Stimulated activated CD8-positive, alpha-beta memory T cell treated with anti-CD3 and anti-CD28 coated beads, Interleukin-4, amount 100 ng/mL, for 4 hours (primary cell): Measurements from ENCODE around the gene TFEB.

Experiments used
- DNase-seq, 2 donors: peaks; one replicate each; pipeline ENCODE4 v3.0.0-alpha.2; 2020; ENCODE audit warnings: low read depth in 2 of 2, low spot score in 1 of 2

Gene TFEB

GRCh38 chr6:41707565-41708200 lies 27.7 kb downstream of the TFEB start:
- no peak for DNase-seq

DNA sequence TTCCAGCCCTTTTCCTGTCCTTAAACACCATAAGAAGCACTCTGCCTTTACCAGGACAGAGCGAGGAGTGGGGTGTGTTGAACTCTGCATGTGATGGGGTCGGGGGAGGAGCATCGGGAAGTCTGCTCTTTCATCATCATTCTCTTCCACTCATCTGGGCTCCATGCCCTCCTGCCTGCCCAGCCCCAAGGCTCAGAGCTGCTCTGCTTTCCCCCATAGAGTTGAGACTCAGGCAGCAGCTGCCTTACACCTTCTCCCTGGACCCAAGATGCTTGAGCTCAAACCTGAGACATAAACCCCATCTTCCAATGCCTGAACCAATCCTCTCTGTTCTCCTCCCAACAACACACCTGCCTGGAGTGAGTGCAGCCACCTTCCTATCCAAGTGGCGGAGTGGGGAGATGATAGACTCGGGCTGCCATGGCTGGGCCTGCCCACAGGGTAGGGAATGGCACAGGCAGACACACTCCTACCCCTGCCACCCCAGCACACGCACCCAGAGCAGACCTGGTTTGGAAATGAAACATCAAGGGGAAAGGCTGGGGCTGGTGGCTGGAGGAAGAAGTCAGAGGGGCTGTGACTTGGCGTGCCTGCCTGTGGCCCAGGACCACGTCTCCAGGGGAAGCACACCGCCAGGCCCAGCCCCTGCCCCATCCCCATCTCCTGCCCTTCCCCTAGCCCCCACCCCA lies 28.4 kb downstream of the TFEB start:
- no peak for DNase-seq

- peak; percentile 38 to 66 for DNase-seq
Measured at GRCh38 chr6:41705996-41706835, 29.2 kb downstream of the TFEB start.

DNA sequence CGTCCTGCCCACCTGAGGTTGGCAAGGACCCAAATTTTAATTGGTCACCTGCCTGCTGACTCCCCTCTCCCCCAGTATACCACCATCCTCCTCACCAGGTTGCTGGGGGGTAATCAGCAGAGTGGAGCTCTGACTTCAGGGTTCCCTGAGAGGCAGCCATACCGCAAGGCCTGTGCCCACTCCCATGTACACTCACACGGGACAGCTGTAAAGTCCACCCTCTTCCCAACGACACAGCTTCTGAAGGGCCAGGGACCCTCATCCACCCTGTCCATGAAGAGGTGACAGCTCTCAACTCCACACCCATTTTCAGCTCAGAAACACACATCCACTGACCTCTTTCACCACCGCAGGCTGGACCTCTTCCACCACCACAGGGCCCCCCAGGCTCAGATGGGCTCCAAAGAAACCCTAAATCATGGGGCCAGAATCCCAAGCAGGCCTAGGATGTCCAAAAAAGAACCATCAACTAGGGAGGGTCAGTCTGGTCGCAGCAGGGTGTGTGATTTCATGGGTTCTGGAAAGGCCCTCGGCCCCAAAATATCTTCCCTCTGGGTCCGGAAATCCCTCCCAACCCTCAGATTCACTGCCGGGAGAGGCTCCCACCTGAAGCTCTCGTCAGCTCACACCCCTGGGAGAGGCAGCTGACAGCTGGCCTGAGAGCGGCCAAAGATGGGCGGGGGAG lies 30.0 kb downstream of the TFEB start:
- DNase-seq = no peak

GRCh38 chr6:41704656-41705310 lies 30.6 kb downstream of the TFEB start:
- no peak for DNase-seq

- no peak for DNase-seq
Measured at GRCh38 chr6:41704028-41704427, 31.4 kb downstream of the TFEB start.

GRCh38 chr6:41702771-41703494 lies 32.5 kb downstream of the TFEB start:
- DNase-seq = no peak

DNA sequence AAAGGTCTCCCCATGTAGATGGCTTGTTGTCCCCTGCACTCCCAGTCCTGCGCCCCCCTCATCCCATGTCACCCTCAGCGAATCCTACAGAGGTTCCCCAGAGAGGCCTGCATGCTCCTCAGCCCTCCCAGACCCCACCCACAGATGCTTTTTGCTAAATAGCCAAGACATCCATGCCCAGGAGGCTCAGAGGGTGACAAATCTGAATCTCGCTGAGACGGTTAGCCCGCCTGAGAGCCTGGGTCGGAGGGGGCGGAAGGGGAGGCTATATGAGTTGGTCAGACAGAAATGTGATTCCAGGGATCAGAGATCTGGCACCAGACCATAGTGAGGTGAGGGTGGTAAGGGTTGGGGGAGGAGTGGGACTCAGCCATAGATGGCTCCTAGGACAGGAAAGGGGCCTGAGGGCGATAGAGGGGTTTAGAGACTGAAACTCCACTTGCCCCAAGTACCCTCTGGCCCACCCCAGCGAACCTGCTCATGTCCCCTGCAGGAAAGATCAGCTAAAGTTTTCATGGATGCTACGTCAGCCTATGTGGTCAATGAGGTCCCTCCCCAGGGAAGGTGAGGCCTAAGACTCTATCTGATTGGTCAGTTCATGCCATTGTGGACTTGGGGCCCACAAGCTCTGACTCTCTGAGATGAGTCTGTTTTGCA lies 33.2 kb downstream of the TFEB start:
- DNase-seq = no peak

- DNase-seq = no peak
Measured at GRCh38 chr6:41700463-41701347, 34.7 kb downstream of the TFEB start.

GRCh38 chr6:41699063-41699462 lies 36.3 kb downstream of the TFEB start:
- no peak for DNase-seq

DNA sequence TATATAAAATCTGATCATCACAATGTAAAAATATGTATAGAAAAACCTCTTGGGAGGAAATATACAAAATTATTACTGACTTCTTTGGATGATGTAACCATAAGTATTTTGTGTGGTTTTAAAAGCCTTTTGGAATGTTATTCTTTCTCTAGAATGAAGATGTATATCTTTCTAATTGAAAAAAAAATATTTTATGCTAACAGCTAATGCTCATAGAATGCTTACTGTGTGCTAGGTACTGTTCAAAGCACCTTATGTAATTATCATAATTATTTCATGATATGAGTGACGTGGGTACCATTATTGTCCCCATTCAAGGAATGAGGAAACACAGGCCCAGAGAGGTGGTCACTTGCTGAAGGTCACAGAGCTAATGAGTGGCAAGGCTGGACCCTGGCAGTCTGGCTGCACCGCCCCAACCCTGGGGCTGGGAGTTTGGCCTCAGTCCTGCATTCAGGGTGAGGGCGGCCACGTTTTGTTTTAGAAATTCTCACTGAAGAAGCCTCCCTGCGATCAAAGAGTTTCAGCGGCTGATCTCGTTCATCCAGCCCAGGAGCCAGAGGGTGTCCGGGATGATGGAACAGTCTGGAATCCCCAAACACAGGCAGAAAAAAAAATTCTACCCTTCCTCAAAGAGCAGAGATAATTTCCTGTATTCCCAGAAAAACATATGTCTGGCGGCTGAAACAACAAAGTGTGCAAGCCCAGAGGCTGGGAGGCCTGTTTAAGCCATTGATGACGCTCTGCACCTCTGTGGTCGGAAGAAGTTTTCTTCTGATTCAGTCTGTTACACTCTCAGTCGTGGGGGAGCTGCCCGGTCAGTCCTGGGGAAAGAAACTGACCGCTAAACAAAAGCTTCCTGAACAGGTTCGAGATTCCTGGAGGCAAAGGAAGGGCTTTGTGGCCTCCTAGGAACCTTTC lies 37.3 kb downstream of the TFEB start:
- DNase-seq = no peak

- DNase-seq = no peak
Measured at GRCh38 chr6:41696788-41697187, 38.6 kb downstream of the TFEB start.

DNA sequence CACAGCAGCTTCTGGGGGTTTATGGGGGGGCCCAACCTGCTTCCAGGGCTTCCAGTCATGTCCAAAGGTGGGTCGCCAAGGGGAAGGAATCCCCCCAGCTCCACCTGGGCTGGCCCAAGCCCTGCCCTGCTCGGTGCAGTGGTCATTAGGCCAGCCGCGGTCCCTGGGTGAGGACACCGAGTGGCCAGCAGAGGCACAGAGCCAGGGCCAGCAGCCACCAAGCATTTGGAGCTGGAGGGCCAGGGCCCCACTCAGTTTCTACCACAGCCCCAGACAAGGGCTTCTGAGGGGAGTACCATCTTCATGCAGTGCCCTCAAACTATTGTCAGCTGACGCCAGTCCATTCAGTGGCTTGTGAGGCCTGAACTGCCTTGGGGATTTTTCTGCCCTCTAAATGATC lies 39.6 kb downstream of the TFEB start:
- DNase-seq = no peak

- DNase-seq = no peak
Measured at GRCh38 chr6:41694815-41695526, 40.4 kb downstream of the TFEB start.

GRCh38 chr6:41693281-41694240 lies 41.8 kb downstream of the TFEB start:
- no peak for DNase-seq

- no peak for DNase-seq
Measured at GRCh38 chr6:41692730-41693129, 42.7 kb downstream of the TFEB start.
